HEK293T (cell line): Measurements from ENCODE around the gene ARMC12.

Experiments used
- CTCF ChIA-PET: fragments of 350-600 bp; formaldehyde crosslinking; extraction: SDS; loops from one replicate; lab custom pipeline; 2021; ENCODE audit warnings: antibody characterized with exemption, inconsistent platforms; lab: Yijun Ruan, JAX
- POLR2A ChIA-PET: fragments of 350-600 bp; formaldehyde crosslinking; extraction: SDS; loops from one replicate; lab custom pipeline; 2020; ENCODE audit warnings: antibody characterized with exemption, inconsistent platforms; lab: Yijun Ruan, JAX
- DNase-seq: peaks from one replicate; pipeline ENCODE4 v3.0.0; 2012; ENCODE audit warnings: mixed read lengths; ENCODE audit errors: extremely low spot score
- ARNT ChIP-seq: fragments of 450-650 bp; IDR thresholded peaks from 2 replicates; pipeline ENCODE4 v1.6.1; 2017; ENCODE audit warnings: mild to moderate bottlenecking
- BHLHE40 ChIP-seq: fragments of 450-650 bp; IDR thresholded peaks from 2 replicates; pipeline ENCODE4 v1.6.1; 2016; ENCODE audit warnings: mild to moderate bottlenecking, moderate library complexity, borderline replicate concordance
- CTBP1 ChIP-seq: fragments of 450-650 bp; IDR thresholded peaks from 2 replicates; pipeline ENCODE4 v1.6.1; 2016; ENCODE audit warnings: borderline replicate concordance
- ELF4 ChIP-seq: fragments of 450-650 bp; IDR thresholded peaks from 2 replicates; pipeline ENCODE4 v1.6.1; 2017; ENCODE audit warnings: antibody characterized with exemption
- FOXA1 ChIP-seq: fragments of 450-650 bp; IDR thresholded peaks from 2 replicates; pipeline ENCODE4 v1.6.1; 2016; ENCODE audit warnings: mild to moderate bottlenecking
- FOXK2 ChIP-seq: fragments of 450-650 bp; IDR thresholded peaks from 2 replicates; pipeline ENCODE4 v1.6.1; 2016; ENCODE audit warnings: mild to moderate bottlenecking
- FOXM1 ChIP-seq: fragments of 450-650 bp; IDR thresholded peaks from 2 replicates; pipeline ENCODE4 v1.6.1; 2017; ENCODE audit warnings: mild to moderate bottlenecking, borderline replicate concordance
- HDGF ChIP-seq: fragments of 450-650 bp; IDR thresholded peaks from 2 replicates; pipeline ENCODE4 v1.6.1; 2017; ENCODE audit warnings: antibody characterized with exemption, borderline replicate concordance
- L3MBTL2 ChIP-seq: fragments of 450-650 bp; conservative IDR thresholded peaks from 2 replicates; pipeline ENCODE4 v1.6.1; 2016; ENCODE audit warnings: mild to moderate bottlenecking
- LEF1 ChIP-seq: fragments of 450-650 bp; IDR thresholded peaks from 2 replicates; pipeline ENCODE4 v1.6.1; 2017; ENCODE audit warnings: mild to moderate bottlenecking, borderline replicate concordance
- NFRKB ChIP-seq: fragments of 450-650 bp; IDR thresholded peaks from 2 replicates; pipeline ENCODE4 v1.6.1; 2016; ENCODE audit warnings: mild to moderate bottlenecking, moderate library complexity
- SP1 ChIP-seq: fragments of 450-650 bp; IDR thresholded peaks from 2 replicates; pipeline ENCODE4 v1.6.1; 2017
- SUZ12 ChIP-seq: fragments of 450-650 bp; IDR thresholded peaks from 2 replicates; pipeline ENCODE4 v1.6.1; 2016; ENCODE audit warnings: mild to moderate bottlenecking
- TARDBP ChIP-seq: fragments of 450-650 bp; IDR thresholded peaks from 2 replicates; pipeline ENCODE4 v1.6.1; 2016
- ZNF384 ChIP-seq: fragments of 450-650 bp; IDR thresholded peaks from 2 replicates; pipeline ENCODE4 v1.6.1; 2016
- TF ChIP-seq, protein P1 (sequence below): fragments of 450-650 bp; IDR thresholded peaks from 2 replicates; pipeline ENCODE4 v1.6.1; 2016

The ARMC12 gene

DNA sequence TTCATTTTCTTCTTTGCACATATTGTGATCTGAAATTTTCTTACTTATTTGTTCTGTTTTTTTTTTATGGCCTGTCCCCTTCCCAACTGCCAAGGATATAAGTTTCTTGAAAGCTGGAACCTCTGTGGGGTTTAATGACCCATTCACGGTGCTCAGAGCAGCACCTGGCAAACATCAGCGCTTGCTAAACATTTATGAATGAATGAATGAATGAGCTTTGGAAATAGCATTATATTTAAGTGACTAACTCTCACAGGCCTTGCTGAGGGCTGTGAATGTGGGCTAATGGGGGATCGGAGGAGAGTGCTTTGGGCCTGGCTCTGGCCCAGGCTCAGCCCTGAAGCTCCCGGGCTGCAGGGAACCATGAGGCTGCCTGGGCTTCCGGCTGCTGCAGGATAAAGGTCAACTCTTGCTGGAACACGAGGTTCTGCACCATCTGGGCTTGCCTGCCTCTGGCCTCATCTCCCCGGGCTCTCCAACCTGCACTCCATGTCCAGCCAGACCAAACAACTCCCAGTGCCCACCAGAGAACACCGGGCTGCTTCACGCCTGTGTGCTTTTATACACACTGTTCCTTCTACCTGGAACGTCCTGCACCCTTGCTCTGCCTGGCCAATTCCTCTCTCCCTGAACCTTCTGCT is 14.6 kb upstream of the ARMC12 start:
- no peak for DNase-seq
- POLR2A ChIA-PET = no interaction called here
- TF ChIP-seq HDGF (no peak), FOXM1 (no peak), NFRKB (no peak), SP1 (no peak), CTBP1 (no peak), ELF4 (no peak), L3MBTL2 (no peak), LEF1 (no peak), TARDBP (no peak)
- TF ChIP-seq, protein P1, sequence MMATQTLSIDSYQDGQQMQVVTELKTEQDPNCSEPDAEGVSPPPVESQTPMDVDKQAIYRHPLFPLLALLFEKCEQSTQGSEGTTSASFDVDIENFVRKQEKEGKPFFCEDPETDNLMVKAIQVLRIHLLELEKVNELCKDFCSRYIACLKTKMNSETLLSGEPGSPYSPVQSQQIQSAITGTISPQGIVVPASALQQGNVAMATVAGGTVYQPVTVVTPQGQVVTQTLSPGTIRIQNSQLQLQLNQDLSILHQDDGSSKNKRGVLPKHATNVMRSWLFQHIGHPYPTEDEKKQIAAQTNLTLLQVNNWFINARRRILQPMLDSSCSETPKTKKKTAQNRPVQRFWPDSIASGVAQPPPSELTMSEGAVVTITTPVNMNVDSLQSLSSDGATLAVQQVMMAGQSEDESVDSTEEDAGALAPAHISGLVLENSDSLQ = no peak
- CTCF ChIA-PET = no interaction called here

DNA sequence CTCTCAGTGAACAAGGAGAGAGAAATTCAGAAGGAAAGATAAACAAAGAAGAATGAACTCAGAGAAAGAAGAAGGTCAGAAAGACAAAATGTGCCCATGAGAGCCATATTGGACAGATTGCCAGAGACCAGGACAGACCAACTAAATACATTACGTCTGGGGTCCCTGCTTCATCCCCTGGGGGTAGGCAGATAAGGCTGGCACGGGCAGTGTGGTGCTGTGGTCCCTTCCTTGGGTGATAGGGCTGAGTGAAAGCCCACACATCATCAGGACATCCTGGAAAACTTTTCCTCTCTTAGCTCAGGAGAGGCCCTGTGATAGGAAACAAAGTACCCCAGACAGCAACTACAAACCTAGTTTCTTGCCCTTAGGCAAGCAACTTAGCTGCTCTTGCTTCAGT is 13.2 kb upstream of the ARMC12 start:
- POLR2A ChIA-PET = interaction anchor here (0.6 kb wide), 1 partner anchor 23 kb away, joined by 3 read pairs; no protein-coding TSS in a partner anchor
- no peak for DNase-seq
- TF ChIP-seq ELF4 (no peak), ARNT (no peak), SP1 (no peak)
- CTCF ChIA-PET = interaction anchor here (0.6 kb wide), 1 partner anchor 12 kb away, joined by 3 read pairs; no protein-coding TSS in a partner anchor

DNA sequence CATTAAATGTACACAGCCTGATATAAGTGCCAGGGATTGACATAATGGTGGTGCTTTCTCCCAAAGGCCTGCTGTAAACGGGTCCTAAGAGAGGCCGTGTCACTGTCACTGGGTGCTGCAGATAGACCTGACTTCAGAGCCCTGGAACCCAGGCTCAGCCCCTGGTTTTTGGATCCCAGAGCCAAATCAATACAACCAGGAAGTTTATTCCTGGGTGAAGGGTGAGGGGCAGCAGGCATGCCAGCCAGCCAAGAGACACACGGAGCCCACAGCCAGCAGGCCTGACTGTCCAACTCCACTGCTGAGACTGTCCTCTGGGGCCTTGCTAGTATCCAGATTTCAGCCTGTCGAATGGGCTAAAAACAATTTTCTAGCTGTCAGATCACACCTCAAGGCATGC is 12.8 kb upstream of the ARMC12 start:
- CTCF ChIA-PET = no interaction called here
- TF ChIP-seq BHLHE40 = no peak
- TF ChIP-seq ZNF384 = no peak
- TF ChIP-seq FOXA1 = no peak
- TF ChIP-seq, protein P1 = no peak
- no peak for TF ChIP-seq FOXK2
- no peak for TF ChIP-seq LEF1
- TF ChIP-seq SUZ12 = no peak
- no peak for TF ChIP-seq SP1
- no peak for TF ChIP-seq ARNT
- no peak for TF ChIP-seq ELF4
- POLR2A ChIA-PET = interaction anchor here (0.6 kb wide), 1 partner anchor 23 kb away, joined by 3 read pairs; no protein-coding TSS in a partner anchor
- DNase-seq = no peak

DNA sequence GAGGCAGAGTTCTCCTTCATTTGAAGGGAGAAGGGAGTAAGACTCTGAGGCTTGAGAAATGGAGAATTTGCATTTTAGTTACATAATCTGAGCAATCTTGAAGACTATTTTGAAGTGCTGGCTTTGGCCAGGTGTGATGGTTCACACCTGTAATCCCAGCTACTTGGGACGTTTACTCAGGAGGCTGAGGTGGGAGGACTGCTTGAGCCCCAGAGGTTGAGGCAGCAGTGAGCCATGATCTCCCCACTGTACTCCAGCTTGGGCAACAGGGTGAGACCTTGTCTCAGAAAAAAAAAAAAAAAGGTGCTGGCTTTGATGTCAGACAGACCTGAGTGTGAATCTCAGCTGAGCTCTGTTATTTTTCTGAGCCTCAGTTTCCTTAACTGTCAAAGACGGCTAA is 12.4 kb upstream of the ARMC12 start:
- CTCF ChIA-PET = no interaction called here
- no peak for TF ChIP-seq ELF4
- no peak for TF ChIP-seq LEF1
- TF ChIP-seq CTBP1 = no peak
- no peak for TF ChIP-seq BHLHE40
- no peak for TF ChIP-seq NFRKB
- TF ChIP-seq FOXA1 = no peak
- TF ChIP-seq FOXK2 = no peak
- no peak for TF ChIP-seq HDGF
- POLR2A ChIA-PET = no interaction called here
- no peak for DNase-seq

DNA sequence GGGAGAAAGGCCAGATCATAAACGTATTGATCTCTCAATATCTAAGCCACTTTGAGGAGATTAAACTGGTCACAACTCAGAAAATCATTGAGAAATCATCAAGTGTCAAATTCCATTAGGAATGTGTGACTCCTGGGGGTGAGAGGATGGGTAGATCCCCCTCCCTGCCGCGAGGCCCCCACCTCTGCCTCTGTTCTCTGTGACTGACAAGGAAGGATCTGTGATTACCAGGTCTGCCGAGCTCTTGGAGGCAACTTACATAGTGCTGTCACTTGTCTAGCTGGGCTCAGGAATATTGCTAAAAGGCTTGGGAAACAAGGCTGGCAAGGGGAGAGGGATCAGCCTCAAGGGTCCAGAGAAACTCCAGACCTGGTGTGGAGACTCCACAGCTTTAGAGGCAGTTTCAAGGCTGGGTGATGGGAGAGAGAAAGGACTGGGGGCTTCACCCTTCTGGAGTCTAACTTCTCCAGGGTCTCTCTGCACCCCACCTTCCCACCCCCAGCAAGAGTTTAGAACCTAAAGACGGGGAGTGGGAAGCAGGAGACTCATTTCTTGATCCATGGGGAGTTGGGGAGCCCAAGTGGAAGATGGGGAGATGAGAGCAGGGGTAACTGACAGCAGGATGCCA is 11.6 kb upstream of the ARMC12 start:
- TF ChIP-seq L3MBTL2 = no peak
- no peak for TF ChIP-seq LEF1
- no peak for TF ChIP-seq FOXK2
- TF ChIP-seq CTBP1 = no peak
- TF ChIP-seq HDGF = no peak
- TF ChIP-seq ELF4 = no peak
- no peak for TF ChIP-seq ARNT
- TF ChIP-seq SP1 = no peak
- TF ChIP-seq, protein P1 = no peak
- no peak for TF ChIP-seq FOXM1
- no peak for TF ChIP-seq BHLHE40
- TF ChIP-seq ZNF384 = no peak
- TF ChIP-seq TARDBP = no peak
- POLR2A ChIA-PET = no interaction called here
- CTCF ChIA-PET = no interaction called here
- DNase-seq = no peak

DNA sequence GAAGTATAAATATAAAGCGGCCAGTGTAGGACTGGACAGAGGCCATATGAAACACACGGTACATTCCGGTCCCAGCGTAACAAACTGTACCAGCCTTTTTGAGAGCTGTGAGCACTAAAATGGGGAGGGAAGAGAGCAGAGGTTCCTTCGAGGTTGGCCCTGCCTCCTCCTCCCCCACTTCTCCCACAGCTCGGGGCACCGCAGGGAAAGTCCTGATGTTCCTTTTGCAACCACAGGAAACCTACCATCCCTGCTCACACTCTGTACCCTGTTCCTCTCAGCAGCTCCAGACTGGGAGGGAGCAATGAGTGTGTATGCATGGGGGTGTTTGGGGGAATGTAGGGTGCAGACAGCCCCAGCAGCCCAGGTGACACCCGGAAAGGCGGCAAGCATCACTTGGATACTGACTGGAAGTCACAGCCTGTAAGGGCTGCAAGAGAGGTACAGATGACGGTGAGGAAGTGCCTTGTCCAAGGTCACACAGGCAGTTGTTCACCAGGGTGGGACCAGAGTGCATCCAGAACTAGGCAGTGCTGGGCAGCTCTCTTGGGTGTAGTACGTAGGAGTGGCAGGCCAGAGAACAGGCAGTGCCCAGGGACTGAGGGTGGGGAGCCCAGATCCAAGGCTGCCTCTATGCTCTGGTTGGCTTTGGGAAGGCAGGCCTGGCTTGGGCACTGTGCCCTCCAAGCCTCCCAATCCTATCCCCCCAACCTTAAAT is 11.0 kb upstream of the ARMC12 start:
- DNase-seq = no peak
- POLR2A ChIA-PET = interaction anchor here (0.7 kb wide), 2 partner anchors 39 to 203 kb away, joined by 3 to 5 read pairs; no protein-coding TSS in a partner anchor
- TF ChIP-seq SP1 (no peak), NFRKB (no peak), HDGF (no peak)
- TF ChIP-seq, protein P1 = no peak
- CTCF ChIA-PET = no interaction called here
